ENCODE measurements around the gene ZBED4. TPM values are rescaled to one million over a fixed set of nuclear protein-coding genes. Genes with fewer than 3 reads are reported as not detected.

The ZBED4 gene
- total RNA-seq, 1 experiment from 2014 or later = 23.0 TPM

GRCh38 chr22:49883294-49883640, 29.6 kb downstream of the ZBED4 start:
- H3K79me1 ChIP-seq (ENCODE audit: insufficient read depth, low read depth, low read length, poor library complexity, severe bottlenecking) = no peaks in the 10 kb centered on the region
- H4K20me1 ChIP-seq (ENCODE audit: control insufficient read depth, insufficient read depth, insufficient read length) = peaks cover 5% of the 10 kb centered on the region
- Mint-ChIP-seq H3K27ac (no peak overlapping the region), H3K4me3 (no peak overlapping the region), H3K36me3 (ENCODE audit: insufficient read depth in 1 of 3, low read depth in 3 of 3) (peaks cover 54 to 75% (median 67%) of the 10 kb centered on the region in 3 experiments), H3K4me1 (peaks cover 8 to 9% of the 10 kb centered on the region in 2 experiments), H3K27me3 (ENCODE audit: low read depth) (no peaks in the 10 kb centered on the region), H3K9me3 (peaks cover 11 to 21% of the 10 kb centered on the region in 2 experiments)
- H3K4me2 ChIP-seq (ENCODE audit: insufficient read depth, insufficient read length, low read length) = no peak overlapping the region
- DNase-seq = no peak
- no CpG with 5 or more reads among the region's 4 CpGs for WGBS (ENCODE audit: extremely low coverage, insufficient read length, low lambda C conversion rate)
- no peaks in the 10 kb centered on the region for H3K23me2 ChIP-seq (ENCODE audit: insufficient read length, low read depth, low read length, poor library complexity, severe bottlenecking)
- no peak overlapping the region for H2BK20ac ChIP-seq (ENCODE audit: low read depth, low read length, poor library complexity, severe bottlenecking)
- no peak overlapping the region for H2BK5ac ChIP-seq (ENCODE audit: insufficient read length, low read length)
- TF ChIP-seq, protein P1, sequence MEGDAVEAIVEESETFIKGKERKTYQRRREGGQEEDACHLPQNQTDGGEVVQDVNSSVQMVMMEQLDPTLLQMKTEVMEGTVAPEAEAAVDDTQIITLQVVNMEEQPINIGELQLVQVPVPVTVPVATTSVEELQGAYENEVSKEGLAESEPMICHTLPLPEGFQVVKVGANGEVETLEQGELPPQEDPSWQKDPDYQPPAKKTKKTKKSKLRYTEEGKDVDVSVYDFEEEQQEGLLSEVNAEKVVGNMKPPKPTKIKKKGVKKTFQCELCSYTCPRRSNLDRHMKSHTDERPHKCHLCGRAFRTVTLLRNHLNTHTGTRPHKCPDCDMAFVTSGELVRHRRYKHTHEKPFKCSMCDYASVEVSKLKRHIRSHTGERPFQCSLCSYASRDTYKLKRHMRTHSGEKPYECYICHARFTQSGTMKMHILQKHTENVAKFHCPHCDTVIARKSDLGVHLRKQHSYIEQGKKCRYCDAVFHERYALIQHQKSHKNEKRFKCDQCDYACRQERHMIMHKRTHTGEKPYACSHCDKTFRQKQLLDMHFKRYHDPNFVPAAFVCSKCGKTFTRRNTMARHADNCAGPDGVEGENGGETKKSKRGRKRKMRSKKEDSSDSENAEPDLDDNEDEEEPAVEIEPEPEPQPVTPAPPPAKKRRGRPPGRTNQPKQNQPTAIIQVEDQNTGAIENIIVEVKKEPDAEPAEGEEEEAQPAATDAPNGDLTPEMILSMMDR (conservative IDR thresholded peaks at IDR 0.05) = no peak
- H3K27ac ChIP-seq (ENCODE audit: insufficient read length, low read depth, low read length) = no peak overlapping the region
- H2AFZ ChIP-seq (ENCODE audit: low read length) = no peak overlapping the region
- no peak overlapping the region for H4K5ac ChIP-seq (ENCODE audit: insufficient read length, low read depth, low read length)
- no peak overlapping the region for H3K56ac ChIP-seq (ENCODE audit: insufficient read length, low read depth, low read length)
- no peaks in the 10 kb centered on the region; the same call in 1 of the 2 replicates for H3K4me1 ChIP-seq (ENCODE audit: insufficient read depth, low read length)
- no peak overlapping the region for H2BK120ac ChIP-seq (ENCODE audit: low read depth, low read length, poor library complexity, severe bottlenecking)
- no peak overlapping the region for H3K4ac ChIP-seq (ENCODE audit: low read depth, low read length)
- no peak overlapping the region for H2BK12ac ChIP-seq (ENCODE audit: insufficient read length, low read depth, low read length)
- no peak overlapping the region for H3K14ac ChIP-seq (ENCODE audit: insufficient read depth, low read length)
- no peak overlapping the region for H3K9ac ChIP-seq (ENCODE audit: extremely low read depth, insufficient read length, low read length)
- H3K79me2 ChIP-seq (ENCODE audit: insufficient read depth, low read length) = peaks cover 2% of the 10 kb centered on the region; the same call in 1 of the 2 replicates
- no peak overlapping the region for H4K8ac ChIP-seq (replicated peaks; ENCODE audit: insufficient read length, low read depth, low read length)
- H2AK5ac ChIP-seq (ENCODE audit: insufficient read length, low read length) = no peak overlapping the region
- no peak overlapping the region for H3K18ac ChIP-seq (ENCODE audit: insufficient read length, low read depth, low read length)
- H3T11ph ChIP-seq (ENCODE audit: low read length) = no peak overlapping the region
- no peaks in the 10 kb centered on the region for H3K9me3 ChIP-seq (ENCODE audit: control insufficient read depth, low read depth, low read length)
- H2BK15ac ChIP-seq (ENCODE audit: low read depth, low read length) = no peak overlapping the region
- no peak overlapping the region for H3K23ac ChIP-seq (ENCODE audit: insufficient read length, low read depth, low read length)
- no peaks in the 10 kb centered on the region for H3K27me3 ChIP-seq (ENCODE audit: insufficient read depth, low read length)
- no peak overlapping the region for H4K91ac ChIP-seq (ENCODE audit: insufficient read length, low read depth, low read length)

Data from H9 (cell line).